GM11168 (cell line): ENCODE results near the gene CEACAM16.
"Not testable (repeated sequence)": the region's sequence is repeated elsewhere in the genome, so short reads cannot be mapped to it uniquely, and the experiment has no call there.

ENCODE experiments used
- in situ Hi-C: fragments of 300-500 bp; cut with MboI; formaldehyde crosslinking; loops from one replicate; pipeline ENCODE4 v1.12.0; 2022; ENCODE audit warnings: low sequenced_read_pairs; ENCODE audit not compliant: unreplicated experiment

CEACAM16 gene

GRCh38 chr19:44701228-44701627 lies 2.3 kb downstream of the CEACAM16 start:
- in situ Hi-C loops: no loop called here

- in situ Hi-C loops: no loop called here
Observed at GRCh38 chr19:44702551-44703176, 3.7 kb downstream of the CEACAM16 start.

- in situ Hi-C loops: no loop called here
Observed at GRCh38 chr19:44703336-44704078, 4.6 kb downstream of the CEACAM16 start.

- in situ Hi-C loops: no loop called here
Observed at GRCh38 chr19:44704982-44705381, 6.0 kb downstream of the CEACAM16 start.

GRCh38 chr19:44705502-44706010 lies 6.6 kb downstream of the CEACAM16 start:
- in situ Hi-C loops: no loop called here

GRCh38 chr19:44706506-44707236 lies 7.7 kb downstream of the CEACAM16 start:
- in situ Hi-C loops: no loop called here

GRCh38 chr19:44707794-44708193 lies 8.8 kb downstream of the CEACAM16 start:
- in situ Hi-C loops: no loop called here

- in situ Hi-C loops: no loop called here
Observed at GRCh38 chr19:44708940-44709339, 10.0 kb downstream of the CEACAM16 start.

GRCh38 chr19:44709434-44710266 lies 10.7 kb downstream of the CEACAM16 start:
- in situ Hi-C loops: not testable (repeated sequence)

- in situ Hi-C loops: no loop called here
Observed at GRCh38 chr19:44710483-44710882, 11.5 kb downstream of the CEACAM16 start.

- in situ Hi-C loops: no loop called here
Observed at GRCh38 chr19:44712864-44713515, 14.0 kb downstream of the CEACAM16 start.

GRCh38 chr19:44714597-44715169 lies 15.7 kb downstream of the CEACAM16 start:
- in situ Hi-C loops: no loop called here

GRCh38 chr19:44717603-44718002 lies 18.7 kb downstream of the CEACAM16 start:
- in situ Hi-C loops: no loop called here

- in situ Hi-C loops: no loop called here
Observed at GRCh38 chr19:44718441-44719261, 19.7 kb downstream of the CEACAM16 start.

- in situ Hi-C loops: no loop called here
Observed at GRCh38 chr19:44719262-44719701, 20.3 kb downstream of the CEACAM16 start.

- in situ Hi-C loops: loop anchor here (5.0 kb wide), 1 partner anchor 37 kb away; no protein-coding TSS in a partner anchor
Observed at GRCh38 chr19:44720396-44720795, 21.4 kb downstream of the CEACAM16 start.

- in situ Hi-C loops: loop anchor here (5.0 kb wide), 1 partner anchor 36 kb away; no protein-coding TSS in a partner anchor
Observed at GRCh38 chr19:44720945-44721344, 22.0 kb downstream of the CEACAM16 start.

GRCh38 chr19:44721369-44721768 lies 22.4 kb downstream of the CEACAM16 start:
- in situ Hi-C loops: loop anchor here (5.0 kb wide), 1 partner anchor 36 kb away; no protein-coding TSS in a partner anchor
